ENCODE data around the gene SEPHS2.
"Not testable (repeated sequence)": the region's sequence is repeated elsewhere in the genome, so short reads cannot be mapped to it uniquely, and the experiment has no call there.

SEPHS2 gene

GRCh38 chr16:30397056-30397455 lies 48.6 kb downstream of the SEPHS2 start:
- no peak for DNase-seq

- not testable (repeated sequence) for DNase-seq
These were observed 49.0 kb downstream of the SEPHS2 start for GRCh38 chr16:30396627-30397026.

- DNase-seq = no peak
These were observed 49.6 kb downstream of the SEPHS2 start for GRCh38 chr16:30395992-30396585.

- DNase-seq = peak; percentile 71
These were observed 50.3 kb downstream of the SEPHS2 start, which contains the start of gene ZNF48 for GRCh38 chr16:30395155-30395991. ZNF48 (plus strand) TSS chr16:30395420; CDS start chr16:30395795, 375 bp downstream.

GRCh38 chr16:30394592-30395154 lies 51.0 kb downstream of the SEPHS2 start:
- no peak for DNase-seq
